HG03175 (cell line): ENCODE results near the gene WDFY4.

ENCODE experiments used
- ATAC-seq: cut with Tn5 transposase; IDR thresholded peaks from one replicate; pipeline ENCODE4 v1.9.1; 2021; ENCODE audit warnings: mild to moderate bottlenecking, moderate library complexity; ENCODE audit not compliant: unreplicated experiment

The WDFY4 gene

GRCh38 chr10:48655411-48656240 is 29.0 kb upstream of the WDFY4 start:
- ATAC-seq = peak; percentile 21

GRCh38 chr10:48656241-48656913 is 28.3 kb upstream of the WDFY4 start:
- ATAC-seq = peak; percentile 89

- ATAC-seq = no peak
These were observed 27.8 kb upstream of the WDFY4 start for GRCh38 chr10:48656914-48657305.

GRCh38 chr10:48657416-48657815 is 27.3 kb upstream of the WDFY4 start:
- no peak for ATAC-seq

- ATAC-seq = no peak
These were observed 26.3 kb upstream of the WDFY4 start for GRCh38 chr10:48658243-48658974.

GRCh38 chr10:48658975-48659269 is 25.8 kb upstream of the WDFY4 start:
- no peak for ATAC-seq

- ATAC-seq = no peak
These were observed 24.9 kb upstream of the WDFY4 start for GRCh38 chr10:48659790-48660189.

GRCh38 chr10:48661441-48661840 is 23.2 kb upstream of the WDFY4 start:
- no peak for ATAC-seq

GRCh38 chr10:48667960-48668590 is 16.6 kb upstream of the WDFY4 start:
- ATAC-seq = peak; percentile 46

GRCh38 chr10:48670978-48671913 is 13.4 kb upstream of the WDFY4 start:
- peak; percentile 65 for ATAC-seq

- ATAC-seq = peak; percentile 43
These were observed 12.6 kb upstream of the WDFY4 start for GRCh38 chr10:48671914-48672595.

GRCh38 chr10:48672596-48673265 is 11.9 kb upstream of the WDFY4 start:
- peak; percentile 1 for ATAC-seq

GRCh38 chr10:48677625-48678024 is 7.0 kb upstream of the WDFY4 start:
- no peak for ATAC-seq

GRCh38 chr10:48678041-48678440 is 6.6 kb upstream of the WDFY4 start:
- peak; percentile 69 for ATAC-seq

- ATAC-seq = no peak
These were observed 2.9 kb upstream of the WDFY4 start for GRCh38 chr10:48681740-48682139.

- no peak for ATAC-seq
These were observed 2.4 kb upstream of the WDFY4 start for GRCh38 chr10:48682265-48682664.

GRCh38 chr10:48683424-48683823 is 1.2 kb upstream of the WDFY4 start:
- no peak for ATAC-seq

GRCh38 chr10:48683868-48684267 is 805 bp upstream of the WDFY4 start:
- no peak for ATAC-seq

GRCh38 chr10:48684463-48684791 is 246 bp upstream of the WDFY4 start:
- ATAC-seq = no peak
